Measurements from ENCODE around the gene FYN.
A peak's percentile ranks its signal among the peaks of the same experiment; 100 is the strongest.
"Not testable (repeated sequence)": the region's sequence is repeated elsewhere in the genome, so short reads cannot be mapped to it uniquely, and the experiment has no call there.

FYN gene

GRCh38 chr6:111661541-111662061 lies 211.7 kb downstream of the FYN start:
- DNase-seq (ENCODE audit: low read depth in 2 of 2), result no peak

- DNase-seq (ENCODE audit: low read depth in 2 of 2), result no peak
Observed at GRCh38 chr6:111660531-111660930, 212.7 kb downstream of the FYN start.

GRCh38 chr6:111658462-111659154 lies 214.6 kb downstream of the FYN start:
- no peak for DNase-seq (ENCODE audit: low read depth in 2 of 2)

GRCh38 chr6:111657146-111657545 lies 216.1 kb downstream of the FYN start:
- no peak for DNase-seq (ENCODE audit: low read depth in 2 of 2)

- no peak for DNase-seq (ENCODE audit: low read depth in 2 of 2)
Observed at GRCh38 chr6:111653979-111654378, 219.3 kb downstream of the FYN start.

GRCh38 chr6:111653434-111653833 lies 219.8 kb downstream of the FYN start:
- no peak for DNase-seq (ENCODE audit: low read depth in 2 of 2)

GRCh38 chr6:111652156-111652555 lies 221.1 kb downstream of the FYN start:
- DNase-seq (ENCODE audit: low read depth in 2 of 2), result no peak

GRCh38 chr6:111651185-111652034 lies 221.8 kb downstream of the FYN start:
- no peak for DNase-seq (ENCODE audit: low read depth in 2 of 2)

- no peak for DNase-seq (ENCODE audit: low read depth in 2 of 2)
Observed at GRCh38 chr6:111650049-111650448, 223.2 kb downstream of the FYN start.

- no peak for DNase-seq (ENCODE audit: low read depth in 2 of 2)
Observed at GRCh38 chr6:111648100-111648499, 225.2 kb downstream of the FYN start.

- no peak for DNase-seq (ENCODE audit: low read depth in 2 of 2)
Observed at GRCh38 chr6:111646942-111647341, 226.3 kb downstream of the FYN start.

GRCh38 chr6:111646034-111646433 lies 227.2 kb downstream of the FYN start:
- no peak for DNase-seq (ENCODE audit: low read depth in 2 of 2)

GRCh38 chr6:111644893-111645430 lies 228.3 kb downstream of the FYN start:
- no peak for DNase-seq (ENCODE audit: low read depth in 2 of 2)

GRCh38 chr6:111642463-111643158 lies 230.6 kb downstream of the FYN start:
- DNase-seq (ENCODE audit: low read depth in 2 of 2), result peak in 1 of 2 donors; percentile 7

GRCh38 chr6:111639266-111639665 lies 234.0 kb downstream of the FYN start:
- DNase-seq (ENCODE audit: low read depth in 2 of 2), result no peak

- not testable (repeated sequence) for DNase-seq (ENCODE audit: low read depth in 2 of 2)
Observed at GRCh38 chr6:111634981-111635380, 238.3 kb downstream of the FYN start.

GRCh38 chr6:111633822-111634221 lies 239.4 kb downstream of the FYN start:
- no peak for DNase-seq (ENCODE audit: low read depth in 2 of 2)

GRCh38 chr6:111632468-111633247 lies 240.6 kb downstream of the FYN start:
- no peak for DNase-seq (ENCODE audit: low read depth in 2 of 2)

GRCh38 chr6:111631903-111632460 lies 241.3 kb downstream of the FYN start:
- no peak for DNase-seq (ENCODE audit: low read depth in 2 of 2)

GRCh38 chr6:111631018-111631417 lies 242.2 kb downstream of the FYN start:
- no peak for DNase-seq (ENCODE audit: low read depth in 2 of 2)

Data from stimulated activated CD4-positive, alpha-beta T cell treated with anti-CD3 and anti-CD28 coated beads, Interleukin-15, amount 100 ng/mL, for 48 hours (primary cell).